HL-60 (cell line): ENCODE results near the gene SNCG.

ENCODE experiments used
- DNase-seq, 2 experiments: peaks; one replicate each; pipeline ENCODE4 v3.0.0-alpha.2; 2010 to 2020; ENCODE audit warnings: low read depth in 1 of 2, low spot score in 1 of 2
- H3K27ac ChIP-seq: fragments of 250-450 bp; sonication (Bioruptor Pico); replicated peaks from 2 replicates; pipeline ENCODE4 v1.5.1; 2020; ENCODE audit warnings: mild to moderate bottlenecking, moderate library complexity
- H3K27me3 ChIP-seq: fragments of 250-450 bp; sonication (Bioruptor Pico); 2 replicates; pipeline ENCODE4 v1.5.1; 2021; ENCODE audit warnings: mild to moderate bottlenecking, moderate library complexity; ENCODE audit not compliant: insufficient read depth, poor library complexity, severe bottlenecking
- H3K4me3 ChIP-seq: replicated peaks from 2 replicates; pipeline ENCODE4 v1.5.1; 2011; ENCODE audit warnings: mild to moderate bottlenecking, control low read depth, low read length; ENCODE audit not compliant: insufficient read depth
- GABPA ChIP-seq: IDR thresholded peaks from 2 replicates; pipeline ENCODE4 v1.6.1; 2012; ENCODE audit warnings: low read depth
- POLR2AphosphoS5 ChIP-seq: IDR thresholded peaks from 2 replicates; pipeline ENCODE4 v1.6.1; 2012; ENCODE audit warnings: low read depth
- SPI1 ChIP-seq: IDR thresholded peaks from 2 replicates; pipeline ENCODE4 v1.6.1; 2012; ENCODE audit warnings: low read depth, mild to moderate bottlenecking, borderline replicate concordance
- TF ChIP-seq, protein P1 (sequence below): IDR thresholded peaks from 2 replicates; pipeline ENCODE4 v1.6.1; 2012; ENCODE audit warnings: low read depth; ENCODE audit not compliant: insufficient replicate concordance
- TF ChIP-seq, protein P2 (sequence below): IDR thresholded peaks from one replicate; pipeline ENCODE4 v1.5.1; 2011; ENCODE audit warnings: low read length, control low read depth, inconsistent platforms; ENCODE audit not compliant: insufficient read depth

Gene SNCG

DNA sequence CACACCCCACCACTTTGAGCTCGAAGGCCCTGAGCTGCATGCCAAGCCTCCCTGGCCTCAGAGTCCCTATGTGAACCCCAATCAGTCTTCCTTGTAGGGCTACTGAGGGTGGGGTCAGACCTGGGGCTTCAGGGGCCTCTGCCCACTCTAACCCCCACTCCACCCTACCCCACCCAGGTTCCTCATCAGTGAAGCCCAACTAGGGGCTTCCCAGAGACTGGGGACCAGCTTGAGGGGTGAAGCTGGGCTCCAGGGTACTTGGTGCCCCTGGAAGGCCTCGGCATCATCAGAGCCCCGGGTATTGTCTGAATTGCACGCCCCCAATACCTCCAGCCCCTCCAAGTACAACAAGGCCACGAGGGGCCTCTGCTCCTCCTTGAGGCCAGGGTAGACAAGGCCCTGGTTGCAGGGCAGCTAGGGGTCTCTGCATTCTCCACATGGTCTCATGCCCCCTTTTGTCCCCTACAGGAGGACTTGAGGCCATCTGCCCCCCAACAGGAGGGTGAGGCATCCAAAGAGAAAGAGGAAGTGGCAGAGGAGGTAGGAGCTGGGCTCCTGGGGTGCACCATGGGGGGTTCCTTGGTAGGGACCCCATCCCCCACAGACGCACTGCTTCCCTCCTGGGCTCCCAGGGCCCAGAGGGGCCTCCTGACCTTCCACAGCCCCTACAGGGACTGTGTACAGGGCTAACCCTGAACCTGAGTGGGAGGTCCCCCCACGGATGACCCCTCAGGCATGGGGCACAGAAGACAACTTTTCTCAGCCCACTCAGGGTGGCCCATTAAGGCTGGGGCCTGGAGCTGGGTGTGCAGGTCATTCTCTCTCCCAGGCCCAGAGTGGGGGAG, 4.0 kb downstream of the SNCG start:
- DNase-seq: no peak
- no peak overlapping the region for H3K27ac ChIP-seq
- no peaks in the 10 kb centered on the region for H3K27me3 ChIP-seq
- H3K4me3 ChIP-seq: no peak overlapping the region
- TF ChIP-seq, protein P1, sequence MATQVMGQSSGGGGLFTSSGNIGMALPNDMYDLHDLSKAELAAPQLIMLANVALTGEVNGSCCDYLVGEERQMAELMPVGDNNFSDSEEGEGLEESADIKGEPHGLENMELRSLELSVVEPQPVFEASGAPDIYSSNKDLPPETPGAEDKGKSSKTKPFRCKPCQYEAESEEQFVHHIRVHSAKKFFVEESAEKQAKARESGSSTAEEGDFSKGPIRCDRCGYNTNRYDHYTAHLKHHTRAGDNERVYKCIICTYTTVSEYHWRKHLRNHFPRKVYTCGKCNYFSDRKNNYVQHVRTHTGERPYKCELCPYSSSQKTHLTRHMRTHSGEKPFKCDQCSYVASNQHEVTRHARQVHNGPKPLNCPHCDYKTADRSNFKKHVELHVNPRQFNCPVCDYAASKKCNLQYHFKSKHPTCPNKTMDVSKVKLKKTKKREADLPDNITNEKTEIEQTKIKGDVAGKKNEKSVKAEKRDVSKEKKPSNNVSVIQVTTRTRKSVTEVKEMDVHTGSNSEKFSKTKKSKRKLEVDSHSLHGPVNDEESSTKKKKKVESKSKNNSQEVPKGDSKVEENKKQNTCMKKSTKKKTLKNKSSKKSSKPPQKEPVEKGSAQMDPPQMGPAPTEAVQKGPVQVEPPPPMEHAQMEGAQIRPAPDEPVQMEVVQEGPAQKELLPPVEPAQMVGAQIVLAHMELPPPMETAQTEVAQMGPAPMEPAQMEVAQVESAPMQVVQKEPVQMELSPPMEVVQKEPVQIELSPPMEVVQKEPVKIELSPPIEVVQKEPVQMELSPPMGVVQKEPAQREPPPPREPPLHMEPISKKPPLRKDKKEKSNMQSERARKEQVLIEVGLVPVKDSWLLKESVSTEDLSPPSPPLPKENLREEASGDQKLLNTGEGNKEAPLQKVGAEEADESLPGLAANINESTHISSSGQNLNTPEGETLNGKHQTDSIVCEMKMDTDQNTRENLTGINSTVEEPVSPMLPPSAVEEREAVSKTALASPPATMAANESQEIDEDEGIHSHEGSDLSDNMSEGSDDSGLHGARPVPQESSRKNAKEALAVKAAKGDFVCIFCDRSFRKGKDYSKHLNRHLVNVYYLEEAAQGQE: no peak
- TF ChIP-seq GABPA (no peak), SPI1 (peak; percentile 76), POLR2AphosphoS5 (no peak)
- TF ChIP-seq, protein P2, sequence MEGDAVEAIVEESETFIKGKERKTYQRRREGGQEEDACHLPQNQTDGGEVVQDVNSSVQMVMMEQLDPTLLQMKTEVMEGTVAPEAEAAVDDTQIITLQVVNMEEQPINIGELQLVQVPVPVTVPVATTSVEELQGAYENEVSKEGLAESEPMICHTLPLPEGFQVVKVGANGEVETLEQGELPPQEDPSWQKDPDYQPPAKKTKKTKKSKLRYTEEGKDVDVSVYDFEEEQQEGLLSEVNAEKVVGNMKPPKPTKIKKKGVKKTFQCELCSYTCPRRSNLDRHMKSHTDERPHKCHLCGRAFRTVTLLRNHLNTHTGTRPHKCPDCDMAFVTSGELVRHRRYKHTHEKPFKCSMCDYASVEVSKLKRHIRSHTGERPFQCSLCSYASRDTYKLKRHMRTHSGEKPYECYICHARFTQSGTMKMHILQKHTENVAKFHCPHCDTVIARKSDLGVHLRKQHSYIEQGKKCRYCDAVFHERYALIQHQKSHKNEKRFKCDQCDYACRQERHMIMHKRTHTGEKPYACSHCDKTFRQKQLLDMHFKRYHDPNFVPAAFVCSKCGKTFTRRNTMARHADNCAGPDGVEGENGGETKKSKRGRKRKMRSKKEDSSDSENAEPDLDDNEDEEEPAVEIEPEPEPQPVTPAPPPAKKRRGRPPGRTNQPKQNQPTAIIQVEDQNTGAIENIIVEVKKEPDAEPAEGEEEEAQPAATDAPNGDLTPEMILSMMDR: no peak

DNA sequence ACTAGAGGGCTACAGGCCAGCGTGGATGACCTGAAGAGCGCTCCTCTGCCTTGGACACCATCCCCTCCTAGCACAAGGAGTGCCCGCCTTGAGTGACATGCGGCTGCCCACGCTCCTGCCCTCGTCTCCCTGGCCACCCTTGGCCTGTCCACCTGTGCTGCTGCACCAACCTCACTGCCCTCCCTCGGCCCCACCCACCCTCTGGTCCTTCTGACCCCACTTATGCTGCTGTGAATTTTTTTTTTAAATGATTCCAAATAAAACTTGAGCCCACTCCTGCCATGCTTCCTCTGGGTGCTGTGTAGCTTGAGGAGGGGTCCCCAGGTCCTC, 4.5 kb downstream of the SNCG start:
- DNase-seq: no peak
- Histone ChIP-seq H3K27ac (no peak overlapping the region), H3K4me3 (no peak overlapping the region), H3K27me3 (peaks cover 2% of the 10 kb centered on the region)
- TF ChIP-seq GABPA (no peak), POLR2AphosphoS5 (no peak), SPI1 (no peak)
- TF ChIP-seq, protein P1: no peak
- TF ChIP-seq, protein P2: no peak

DNA sequence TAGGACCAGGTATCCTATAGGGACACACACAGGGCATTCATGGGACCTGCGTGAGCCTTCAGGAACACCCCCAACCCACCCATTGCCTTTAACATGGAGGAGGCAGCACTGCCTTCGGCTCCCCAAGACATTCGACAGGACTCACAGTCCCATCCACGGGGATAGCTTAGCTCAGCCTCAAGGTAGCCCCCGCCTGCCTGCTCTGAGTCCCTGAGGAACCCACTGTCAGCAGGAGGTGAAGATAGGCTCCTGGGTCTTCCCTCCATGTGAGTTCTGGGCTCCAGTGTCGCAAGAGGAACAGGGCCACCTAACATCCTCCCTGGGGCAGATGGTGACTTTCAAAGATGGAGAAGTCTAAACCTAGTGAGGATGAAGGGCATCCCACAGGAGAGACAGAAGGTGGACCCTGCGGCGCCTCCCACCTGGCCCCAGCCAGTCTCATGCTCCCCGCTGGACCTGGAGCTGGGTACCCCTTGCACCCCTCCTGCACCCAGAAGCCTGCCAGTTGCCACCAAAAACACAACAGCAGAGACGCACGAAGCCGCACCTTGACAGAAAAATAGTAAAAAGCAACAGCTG, 5.0 kb downstream of the SNCG start:
- H3K4me3 ChIP-seq: no peak overlapping the region
- peaks cover 7% of the 10 kb centered on the region for H3K27me3 ChIP-seq
- H3K27ac ChIP-seq: no peak overlapping the region
- no peak for DNase-seq
- TF ChIP-seq, protein P2: no peak
- TF ChIP-seq, protein P1: no peak
- TF ChIP-seq SPI1 (no peak), GABPA (no peak), POLR2AphosphoS5 (no peak)
